GM19240 (cell line): ENCODE results near the gene ATP1A4.

Experiments
- DNase-seq: peaks from one replicate; pipeline ENCODE4 v3.0.0; 2011; ENCODE audit warnings: low spot score; ENCODE audit not compliant: insufficient read length

ATP1A4 gene

DNA sequence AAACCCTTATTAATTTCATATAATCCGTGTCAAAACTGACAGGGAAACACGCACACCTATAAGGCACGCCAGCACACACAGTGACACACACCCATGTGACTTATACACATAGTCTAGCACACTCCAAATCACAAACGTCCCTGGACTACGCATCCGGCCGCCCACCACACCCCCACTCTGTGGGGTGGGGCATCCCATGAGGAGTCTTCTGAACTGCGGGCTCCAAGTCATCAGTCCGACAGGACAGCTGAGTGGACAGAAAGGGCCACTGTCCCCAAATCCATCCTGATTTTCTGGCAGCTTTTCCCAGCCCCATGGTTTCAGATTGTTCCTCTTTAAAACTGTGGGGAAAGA is 54.6 kb downstream of the ATP1A4 start:
- DNase-seq, result peak; percentile 29

GRCh38 chr1:160206421-160207117 is 55.2 kb downstream of the ATP1A4 start:
- no peak for DNase-seq

DNA sequence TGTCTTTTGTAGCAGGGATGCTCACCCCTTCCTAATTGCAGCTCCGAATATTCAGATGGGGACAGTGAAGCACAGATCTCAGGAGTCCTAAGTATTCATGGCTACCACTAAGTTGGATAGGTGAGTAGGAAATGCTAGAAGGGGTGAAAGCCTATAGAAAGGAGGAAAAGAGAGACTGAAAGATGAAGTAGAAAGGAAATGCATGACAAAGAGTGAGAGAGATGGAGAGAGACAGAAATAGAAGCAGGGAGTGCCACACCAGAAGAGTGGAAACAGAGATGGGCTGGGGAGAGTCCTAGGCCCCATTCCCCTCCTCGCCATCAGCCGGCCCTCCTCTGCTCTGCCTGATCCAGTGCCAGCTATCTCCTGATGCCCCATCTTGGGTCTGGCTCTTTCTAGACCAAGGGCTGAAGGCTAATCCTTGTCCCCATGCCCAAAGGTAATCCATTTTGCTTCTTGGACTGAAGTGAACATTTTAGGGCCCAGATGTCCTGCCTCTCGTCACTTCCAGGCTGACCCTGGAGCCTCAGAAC is 55.8 kb downstream of the ATP1A4 start:
- no peak for DNase-seq

DNA sequence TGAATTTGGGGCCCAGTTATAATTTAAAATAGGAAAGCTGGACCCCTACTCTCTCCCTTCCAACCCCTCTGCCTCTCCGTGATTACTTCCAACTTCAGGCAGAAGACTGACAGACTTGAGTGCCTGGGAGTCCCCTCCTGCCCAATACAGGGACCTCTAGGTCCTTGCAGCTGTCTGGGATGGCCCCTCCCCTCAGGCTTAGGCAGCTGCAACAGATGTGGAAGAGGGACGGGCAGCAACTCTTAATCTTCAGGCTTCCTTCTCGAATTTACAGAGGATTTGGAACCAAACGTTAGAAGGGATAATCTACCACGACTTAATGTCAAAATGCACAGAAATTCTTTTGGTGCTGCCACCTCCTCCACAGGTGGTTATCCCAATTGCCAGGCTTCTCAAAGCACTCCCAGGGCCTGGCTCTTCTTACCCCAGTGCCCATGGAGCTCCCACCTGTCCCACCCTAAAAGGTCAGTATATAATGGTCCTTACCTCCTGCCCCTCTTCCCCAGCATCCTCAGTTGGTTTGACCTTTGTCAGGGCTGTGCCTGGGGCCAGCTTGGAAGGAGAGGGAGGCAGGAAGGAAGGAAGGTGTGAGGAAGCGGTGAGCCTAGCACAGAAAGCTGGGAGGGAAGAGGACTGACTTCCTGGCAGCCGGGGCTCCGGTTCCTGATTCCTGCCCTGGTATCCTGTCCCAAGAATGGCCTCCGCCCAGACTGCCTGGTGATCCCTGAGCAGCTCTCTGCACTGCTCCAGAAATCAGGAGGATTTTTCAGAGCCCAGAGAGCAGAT is 56.6 kb downstream of the ATP1A4 start:
- DNase-seq, result no peak

DNA sequence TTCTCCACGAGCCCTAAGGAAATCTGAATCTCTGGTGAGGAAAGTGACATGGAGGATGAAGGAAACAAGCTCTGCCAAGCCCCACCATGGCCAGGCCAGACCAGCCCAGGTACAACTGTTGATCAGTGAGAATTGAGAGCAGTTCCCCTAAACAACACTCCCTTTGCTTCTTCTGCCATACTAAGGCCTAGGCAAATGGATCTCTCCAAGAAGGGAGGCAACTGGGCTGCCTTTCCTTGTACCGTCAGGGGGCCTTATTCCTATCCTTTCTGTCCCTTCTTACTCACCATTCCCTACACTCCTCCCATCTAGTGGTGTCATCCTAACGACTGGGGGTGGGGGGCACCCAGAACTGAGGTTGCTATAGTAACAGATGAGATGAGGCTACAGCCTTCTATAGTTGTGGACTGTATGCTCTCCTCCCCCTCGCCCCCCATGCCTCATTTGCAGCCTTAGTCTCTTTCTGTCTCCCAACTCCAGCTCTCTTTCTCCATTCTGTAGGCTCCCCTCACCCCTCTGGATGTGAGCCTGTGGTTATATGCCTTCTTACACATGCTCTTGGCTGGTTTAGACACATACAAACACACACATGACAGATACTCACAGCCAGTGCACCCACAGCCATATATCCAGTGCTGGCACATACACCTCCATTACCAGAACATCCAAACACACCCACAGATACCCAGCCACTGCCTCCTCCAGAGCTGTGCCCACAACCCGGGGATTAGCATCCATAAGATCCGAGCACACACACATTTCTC is 57.3 kb downstream of the ATP1A4 start:
- no peak for DNase-seq

DNA sequence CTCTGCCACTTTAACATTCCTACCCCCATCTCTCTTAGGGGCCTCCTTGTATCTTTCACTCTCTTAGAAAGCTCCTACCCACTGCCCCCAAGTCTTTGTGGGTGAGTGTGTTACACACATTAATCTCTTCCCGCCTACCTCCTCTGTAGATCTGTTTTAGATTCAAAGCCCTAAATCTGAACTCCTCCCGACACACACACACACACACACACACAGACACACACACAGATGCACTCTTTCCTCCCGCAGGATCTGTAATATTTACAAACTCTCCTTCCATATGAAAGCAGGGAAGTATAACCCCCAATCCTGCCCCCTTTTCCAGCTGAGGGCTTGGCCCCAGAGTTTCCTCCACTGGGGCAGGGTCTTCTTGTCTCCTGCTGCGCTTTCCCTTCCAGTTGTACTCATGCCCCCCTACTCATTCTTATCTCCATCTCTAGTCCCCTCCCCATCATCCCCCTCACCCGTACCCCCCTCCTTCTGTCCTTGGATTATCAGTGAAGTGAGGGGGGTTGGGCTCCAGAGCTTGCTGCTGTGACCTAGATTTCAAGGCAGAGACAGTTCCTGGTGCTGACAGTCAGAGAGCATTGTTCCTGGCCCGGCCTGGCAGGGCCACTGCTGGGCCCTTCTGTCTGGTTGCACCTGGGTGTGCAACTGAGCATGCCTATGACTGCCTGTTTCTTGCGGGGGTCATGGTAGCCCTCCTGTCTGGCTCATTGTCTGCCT is 58.1 kb downstream of the ATP1A4 start:
- DNase-seq, result no peak

GRCh38 chr1:160210561-160210960 is 59.2 kb downstream of the ATP1A4 start:
- DNase-seq, result no peak

- DNase-seq, result no peak
Measured at GRCh38 chr1:160211046-160211790, 59.8 kb downstream of the ATP1A4 start.

GRCh38 chr1:160214481-160215140 is 63.2 kb downstream of the ATP1A4 start:
- no peak for DNase-seq

DNA sequence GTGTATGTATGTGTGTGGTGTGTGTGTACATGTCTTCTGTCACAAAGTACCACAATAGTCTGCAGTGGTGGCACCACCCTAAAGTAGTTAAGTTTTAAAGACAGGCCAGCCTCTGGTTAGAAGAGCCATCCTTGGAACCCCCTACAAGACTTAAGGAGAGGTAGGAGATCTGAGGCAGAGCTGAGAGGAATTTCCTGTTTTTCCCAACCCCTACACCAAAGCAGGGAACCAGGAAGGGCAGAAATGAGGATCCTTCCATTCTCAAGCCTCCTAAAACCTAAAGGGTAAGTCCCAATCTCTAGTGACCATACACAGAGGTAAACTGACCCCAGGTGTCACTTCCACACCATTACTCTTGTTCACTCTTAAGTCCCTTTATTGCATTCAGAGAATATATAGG is 64.9 kb downstream of the ATP1A4 start:
- no peak for DNase-seq

DNA sequence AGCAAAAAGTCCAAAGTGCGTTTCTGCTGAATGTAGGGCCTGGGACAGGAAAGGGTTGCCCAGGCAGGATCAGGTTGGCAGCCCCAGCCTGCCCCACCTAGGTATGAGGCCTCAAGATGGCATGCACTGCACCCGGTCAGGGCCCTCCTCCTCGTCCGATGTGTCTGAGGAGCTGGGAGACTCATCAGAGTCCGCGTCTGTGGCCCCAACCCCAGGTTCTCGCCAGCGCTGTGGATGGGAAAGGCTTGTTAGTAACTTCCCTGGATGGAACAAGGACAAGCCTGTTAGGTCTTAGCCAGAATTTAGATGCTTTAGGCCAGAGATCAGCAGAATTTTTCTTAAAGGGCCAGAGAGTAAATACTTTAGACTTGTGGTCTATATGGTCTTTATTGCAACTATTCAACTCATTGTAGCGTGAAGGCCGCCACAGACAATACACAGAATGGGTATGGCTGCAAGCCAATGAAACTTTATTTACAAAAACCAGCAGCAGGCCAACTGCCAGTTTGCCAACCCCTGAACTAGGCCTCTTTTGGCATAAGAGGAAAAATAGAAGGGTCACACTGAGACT is 66.2 kb downstream of the ATP1A4 start:
- DNase-seq, result no peak

DNA sequence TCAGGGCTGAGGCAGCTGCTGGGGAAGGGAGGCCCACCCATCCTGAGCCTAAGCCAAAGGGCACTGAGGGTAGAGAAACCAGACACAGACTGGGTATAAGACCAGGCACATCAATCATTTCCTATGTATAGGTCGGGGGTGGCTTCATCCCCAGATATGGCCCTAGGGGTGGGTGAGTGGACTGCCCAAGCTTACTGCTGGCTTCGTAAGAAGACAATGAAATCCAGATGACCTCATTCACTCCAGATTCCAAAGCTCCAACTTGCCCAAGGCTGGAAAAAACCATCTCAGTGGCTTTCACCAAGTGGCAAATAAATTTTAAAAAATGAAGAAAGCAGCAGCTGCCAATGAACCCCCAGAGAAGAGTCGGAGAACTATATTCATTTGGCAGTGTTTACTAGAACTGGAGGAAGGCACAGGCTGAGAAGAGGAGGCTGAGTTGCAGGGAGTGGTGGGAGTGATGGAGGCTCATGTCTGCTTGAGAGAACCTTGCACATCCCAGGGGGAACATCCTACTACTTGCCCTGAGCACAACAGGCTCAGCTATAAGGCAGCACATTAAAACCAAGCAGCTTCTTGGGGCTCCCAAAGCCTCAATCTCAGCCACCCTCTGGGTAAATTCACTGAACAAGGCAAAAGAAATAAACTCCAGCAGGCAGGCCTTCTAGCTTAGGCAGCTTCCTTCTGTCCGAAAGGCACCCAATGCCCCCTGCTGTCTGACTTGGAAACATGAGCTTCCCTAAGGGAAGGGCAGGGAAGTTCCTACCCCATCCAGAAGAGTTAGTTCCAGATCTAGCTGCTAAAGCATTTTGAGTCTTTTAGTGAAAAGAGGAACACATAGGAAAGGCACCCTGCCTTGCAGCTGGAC is 67.9 kb downstream of the ATP1A4 start:
- no peak for DNase-seq

DNA sequence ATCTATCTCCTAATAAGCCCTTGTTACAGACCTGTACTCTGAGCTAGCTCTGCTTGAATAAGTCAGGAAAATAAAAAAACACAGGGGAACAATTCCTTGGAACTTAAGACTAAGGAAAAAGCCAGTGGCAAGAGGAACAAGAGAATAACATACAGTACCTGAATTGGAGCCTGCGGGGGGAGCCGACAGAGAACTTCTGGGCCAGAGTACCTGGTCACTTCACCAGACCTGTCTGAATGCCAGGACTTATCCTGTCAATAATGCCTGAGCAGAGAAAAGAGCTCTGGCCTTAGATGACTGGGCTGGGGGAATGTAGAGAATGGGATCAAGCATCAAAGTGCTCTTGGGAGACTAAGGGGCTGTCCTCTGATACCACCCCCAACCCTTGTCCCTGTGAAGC is 68.9 kb downstream of the ATP1A4 start:
- DNase-seq, result no peak

- DNase-seq, result no peak
Measured at GRCh38 chr1:160221089-160221488, 69.7 kb downstream of the ATP1A4 start.

DNA sequence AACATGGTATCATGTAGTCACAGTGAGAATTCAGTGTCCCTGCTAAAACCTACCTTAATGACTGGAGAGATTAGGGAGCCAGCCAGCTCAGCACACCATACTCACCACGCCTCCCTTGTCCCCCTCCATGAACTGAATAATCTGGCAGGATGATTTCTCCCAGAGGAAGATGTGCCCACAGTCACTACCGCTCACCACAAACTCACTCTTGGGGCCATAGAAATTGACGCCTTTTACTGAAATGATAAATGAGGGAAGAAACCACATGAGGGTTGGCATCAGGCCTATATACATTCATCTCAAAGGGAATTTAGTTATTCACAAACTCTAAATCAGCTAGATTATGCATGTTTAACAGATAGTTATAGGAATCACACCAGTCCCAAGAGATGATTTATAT is 71.1 kb downstream of the ATP1A4 start:
- no peak for DNase-seq

- DNase-seq, result no peak
Measured at GRCh38 chr1:160224606-160225005, 73.2 kb downstream of the ATP1A4 start.

- DNase-seq, result no peak
Measured at GRCh38 chr1:160225345-160225744, 73.9 kb downstream of the ATP1A4 start.

DNA sequence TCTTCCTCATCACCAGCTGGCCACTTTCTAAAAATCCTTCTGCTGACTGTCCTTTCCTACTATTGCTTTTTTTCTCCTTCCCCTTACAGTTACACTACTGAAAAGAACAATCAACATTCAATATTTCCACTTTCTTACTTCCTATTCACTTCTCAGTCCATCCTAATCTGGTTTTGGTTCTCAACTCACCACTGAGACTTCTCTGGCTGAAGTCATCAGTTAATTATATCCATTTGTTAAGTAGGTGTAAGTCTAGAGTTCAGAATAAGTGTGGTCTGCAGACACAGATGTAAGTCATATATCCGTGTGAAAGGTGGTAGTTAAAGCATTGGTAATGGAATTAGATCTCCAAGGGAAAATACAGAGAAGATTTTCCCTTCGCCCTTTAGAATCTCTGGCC is 75.2 kb downstream of the ATP1A4 start:
- no peak for DNase-seq

DNA sequence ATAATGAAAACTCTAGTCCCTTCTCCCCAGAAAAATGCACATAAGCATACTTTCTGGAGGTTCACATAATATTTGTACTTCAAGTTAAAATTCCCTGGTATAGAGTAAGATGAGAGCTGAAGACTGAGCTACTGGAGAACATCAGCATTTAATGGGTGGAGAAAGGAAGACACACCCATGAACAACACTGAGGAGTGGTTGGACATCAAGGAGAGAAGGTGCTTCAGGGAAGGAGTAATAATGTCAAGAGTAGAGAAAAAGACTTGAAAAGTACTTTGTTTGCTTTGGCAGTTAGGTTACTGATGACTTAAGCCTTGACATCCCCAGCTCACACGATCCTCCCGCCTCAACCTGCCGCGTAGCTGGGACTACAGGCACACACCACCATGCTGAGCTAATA is 75.6 kb downstream of the ATP1A4 start:
- no peak for DNase-seq
